Measurements from ENCODE around the gene PALM.
A peak's percentile ranks its signal among the peaks of the same experiment; 100 is the strongest.

PALM gene

GRCh38 chr19:708154-709143 lies at the start of gene PALM:
Gene PALM, plus strand, starts transcription at chr19:708935. Its CDS starts 212 bp downstream, at chr19:709147.
- H3K36me3 ChIP-seq (replicated peaks; ENCODE audit: low read depth, low read length): no peaks in the 10 kb centered on the region
- no peaks in the 10 kb centered on the region for H3K27me3 ChIP-seq (ENCODE audit: low read depth, low read length)
- no peak within 1 kb of the TSS for H3K4me2 ChIP-seq (ENCODE audit: low read length)
- no peak within 1 kb of the TSS for H3K4me3 ChIP-seq (ENCODE audit: low read length)
- no peak within 1 kb of the TSS for H3K27ac ChIP-seq (ENCODE audit: low read length)
- H3K9me3 ChIP-seq (ENCODE audit: insufficient read depth, low read length): no peaks in the 10 kb centered on the region
- H3K9ac ChIP-seq (ENCODE audit: low read length): no peak within 1 kb of the TSS
- TF ChIP-seq CTCF (IDR thresholded peaks at IDR 0.05; ENCODE audit: low read depth, low read length): no peak
- no peak for TF ChIP-seq EZH2phosphoT487 (IDR thresholded peaks at IDR 0.05; ENCODE audit: low read depth)
- H3K79me2 ChIP-seq (ENCODE audit: low read length): no peaks in the 10 kb centered on the region
- H2AFZ ChIP-seq (ENCODE audit: low read depth, low read length): no peak within 1 kb of the TSS
- no peaks in the 10 kb centered on the region for H3K4me1 ChIP-seq (ENCODE audit: low read length)
- H4K20me1 ChIP-seq (ENCODE audit: insufficient read depth, low read length): no peaks in the 10 kb centered on the region

- H3K4me3 ChIP-seq (ENCODE audit: low read length): peak overlapping the region; percentile 92
- no peaks in the 10 kb centered on the region for H3K27me3 ChIP-seq (ENCODE audit: low read depth, low read length)
- H3K4me2 ChIP-seq (ENCODE audit: low read length): peak overlapping the region; percentile 96
- no peak overlapping the region for H2AFZ ChIP-seq (ENCODE audit: low read depth, low read length)
- no peaks in the 10 kb centered on the region for H3K9me3 ChIP-seq (ENCODE audit: insufficient read depth, low read length)
- peaks cover 30% of the 10 kb centered on the region for H3K4me1 ChIP-seq (ENCODE audit: low read length)
- peaks cover 21% of the 10 kb centered on the region for H3K36me3 ChIP-seq (replicated peaks; ENCODE audit: low read depth, low read length)
- peak overlapping the region; percentile 61 for H3K27ac ChIP-seq (ENCODE audit: low read length)
- TF ChIP-seq CTCF (IDR thresholded peaks at IDR 0.05; ENCODE audit: low read depth, low read length) (no peak), EZH2phosphoT487 (IDR thresholded peaks at IDR 0.05; ENCODE audit: low read depth) (no peak)
- peaks cover 61% of the 10 kb centered on the region for H4K20me1 ChIP-seq (ENCODE audit: insufficient read depth, low read length)
- H3K79me2 ChIP-seq (ENCODE audit: low read length): peaks cover 76% of the 10 kb centered on the region
- peak overlapping the region; percentile 98 for H3K9ac ChIP-seq (ENCODE audit: low read length)
These were observed 47.8 kb upstream of the PALM start for GRCh38 chr19:660793-661426.

- TF ChIP-seq CTCF (IDR thresholded peaks at IDR 0.05; ENCODE audit: low read depth, low read length) (no peak), EZH2phosphoT487 (IDR thresholded peaks at IDR 0.05; ENCODE audit: low read depth) (no peak)
- no peaks in the 10 kb centered on the region for H3K27me3 ChIP-seq (ENCODE audit: low read depth, low read length)
- peak overlapping the region; percentile 92 for H3K4me3 ChIP-seq (ENCODE audit: low read length)
- no peak overlapping the region for H2AFZ ChIP-seq (ENCODE audit: low read depth, low read length)
- peak overlapping the region; percentile 61 for H3K27ac ChIP-seq (ENCODE audit: low read length)
- no peaks in the 10 kb centered on the region for H3K9me3 ChIP-seq (ENCODE audit: insufficient read depth, low read length)
- H4K20me1 ChIP-seq (ENCODE audit: insufficient read depth, low read length): peaks cover 54% of the 10 kb centered on the region
- H3K9ac ChIP-seq (ENCODE audit: low read length): peak overlapping the region; percentile 98
- H3K4me1 ChIP-seq (ENCODE audit: low read length): peaks cover 30% of the 10 kb centered on the region
- H3K79me2 ChIP-seq (ENCODE audit: low read length): peaks cover 69% of the 10 kb centered on the region
- H3K36me3 ChIP-seq (replicated peaks; ENCODE audit: low read depth, low read length): peaks cover 19% of the 10 kb centered on the region
- H3K4me2 ChIP-seq (ENCODE audit: low read length): peak overlapping the region; percentile 96
These were observed 47.1 kb upstream of the PALM start for GRCh38 chr19:661427-662196.

All from OCI-LY3 (cell line).